ENCODE results near the gene HSD3B2.

DNA sequence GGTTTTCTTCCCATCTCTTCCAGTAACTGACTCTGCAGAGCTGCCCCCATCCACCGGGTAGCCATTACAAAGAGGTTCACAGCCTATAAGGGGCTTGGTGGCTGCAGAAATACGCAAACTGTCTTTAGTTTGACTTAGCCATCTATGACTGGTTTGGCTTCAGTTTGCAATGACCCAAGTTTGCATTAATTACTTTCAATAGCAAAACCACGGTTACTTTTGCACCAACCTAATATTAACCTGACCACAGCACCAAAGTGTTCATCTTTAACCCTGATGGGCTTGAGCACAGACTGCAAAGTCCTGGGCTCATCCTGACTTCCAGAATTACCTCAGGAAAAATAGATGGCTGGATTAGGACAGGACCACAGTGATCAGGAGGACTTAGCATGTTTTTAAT is 48.5 kb upstream of the HSD3B2 start:
- no peak for TF ChIP-seq YY1 (IDR thresholded peaks at IDR 0.05; ENCODE audit: low read depth, low read length)
- no peak for TF ChIP-seq CTCF (IDR thresholded peaks at IDR 0.05; ENCODE audit: control extremely low read depth in 1 of 3, insufficient read depth in 1 of 3, low read depth in 1 of 3, low read length in 3 of 3)
- TF ChIP-seq TBP (IDR thresholded peaks at IDR 0.05; ENCODE audit: low read depth, low read length), result no peak
- TF ChIP-seq POLR2A (IDR thresholded peaks at IDR 0.05; ENCODE audit: control extremely low read depth in 1 of 2, low read depth in 2 of 2, low read length in 2 of 2), result no peak
- TF ChIP-seq, protein P1, sequence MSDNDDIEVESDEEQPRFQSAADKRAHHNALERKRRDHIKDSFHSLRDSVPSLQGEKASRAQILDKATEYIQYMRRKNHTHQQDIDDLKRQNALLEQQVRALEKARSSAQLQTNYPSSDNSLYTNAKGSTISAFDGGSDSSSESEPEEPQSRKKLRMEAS (IDR thresholded peaks at IDR 0.05), result no peak
- TF ChIP-seq EZH2 (IDR thresholded peaks at IDR 0.05; ENCODE audit: low read depth, low read length, severe bottlenecking), result no peak
- TF ChIP-seq ZNF274 (IDR thresholded peaks at IDR 0.05; ENCODE audit: borderline replicate concordance, extremely low read depth, low read length), result no peak
- no peak for TF ChIP-seq BACH1 (IDR thresholded peaks at IDR 0.05; ENCODE audit: low read length)
- TF ChIP-seq GABPA (IDR thresholded peaks at IDR 0.05; ENCODE audit: borderline replicate concordance, insufficient read depth, low read length), result no peak
- TF ChIP-seq EP300 (IDR thresholded peaks at IDR 0.05; ENCODE audit: borderline replicate concordance in 1 of 2, low read depth in 2 of 2, low read length in 2 of 2), result no peak
- no peak for TF ChIP-seq NRF1 (IDR thresholded peaks at IDR 0.05; ENCODE audit: low read depth, low read length)
- TF ChIP-seq USF2 (IDR thresholded peaks at IDR 0.05; ENCODE audit: low read length), result no peak
- TF ChIP-seq TEAD4 (IDR thresholded peaks at IDR 0.05; ENCODE audit: low read depth, low read length), result no peak
- TF ChIP-seq SP1 (IDR thresholded peaks at IDR 0.05; ENCODE audit: low read depth, low read length), result no peak

All from H1 (cell line).